Activated CD4-positive, CD25-positive, alpha-beta regulatory T cell (primary cell): Measurements from ENCODE around the gene TFDP2.
"Not testable (repeated sequence)": the region's sequence is repeated elsewhere in the genome, so short reads cannot be mapped to it uniquely, and the experiment has no call there.

ENCODE experiments used
- DNase-seq, 4 experiments: peaks; one replicate each; lab custom pipeline; 2025; lab: John Stamatoyannopoulos, UW

Gene TFDP2

DNA sequence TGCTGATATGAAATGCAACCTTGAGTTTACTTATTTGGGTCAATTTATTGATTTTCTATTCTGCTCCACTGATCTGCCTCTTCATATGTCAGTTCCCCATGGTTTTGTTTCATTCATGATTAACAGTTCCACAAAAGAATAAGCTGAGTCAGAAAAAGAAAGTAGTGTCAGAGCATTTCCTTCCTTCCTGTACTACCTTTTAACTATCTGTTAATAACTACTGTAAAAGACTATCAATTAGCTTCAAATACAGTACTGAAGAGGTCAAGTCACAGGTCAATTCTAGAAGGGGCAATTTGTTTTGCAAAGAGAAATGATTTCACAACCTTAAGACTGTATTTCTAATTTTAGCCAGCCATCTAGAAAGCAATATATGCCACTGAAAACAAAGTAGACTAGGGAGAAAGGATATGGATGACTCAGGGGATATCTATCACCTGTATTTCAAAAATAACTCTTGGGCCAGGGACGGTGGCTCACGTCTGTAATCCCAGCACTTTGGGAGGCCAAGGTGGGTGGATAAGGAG, 129.5 kb downstream of the TFDP2 start:
- DNase-seq, result no peak

DNA sequence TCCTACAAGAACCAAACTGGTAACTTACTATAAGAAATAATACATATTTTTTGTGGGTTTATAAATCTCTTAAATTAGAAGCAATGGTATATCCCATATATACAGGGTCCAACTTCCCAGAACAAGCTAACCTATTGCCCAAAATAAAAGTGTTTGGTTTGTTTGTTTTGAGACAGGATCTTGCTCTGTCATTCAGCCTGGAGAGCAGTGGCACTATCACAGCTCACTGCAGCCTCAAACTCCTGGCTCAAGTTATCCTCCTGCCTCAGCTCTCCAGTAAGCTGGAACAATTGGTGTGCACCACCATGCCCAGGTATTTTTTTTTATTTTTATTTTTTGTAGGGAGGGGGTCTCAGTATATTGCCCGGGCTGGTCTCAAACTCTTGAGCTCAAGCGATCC, 135.4 kb downstream of the TFDP2 start:
- DNase-seq, result no peak

DNA sequence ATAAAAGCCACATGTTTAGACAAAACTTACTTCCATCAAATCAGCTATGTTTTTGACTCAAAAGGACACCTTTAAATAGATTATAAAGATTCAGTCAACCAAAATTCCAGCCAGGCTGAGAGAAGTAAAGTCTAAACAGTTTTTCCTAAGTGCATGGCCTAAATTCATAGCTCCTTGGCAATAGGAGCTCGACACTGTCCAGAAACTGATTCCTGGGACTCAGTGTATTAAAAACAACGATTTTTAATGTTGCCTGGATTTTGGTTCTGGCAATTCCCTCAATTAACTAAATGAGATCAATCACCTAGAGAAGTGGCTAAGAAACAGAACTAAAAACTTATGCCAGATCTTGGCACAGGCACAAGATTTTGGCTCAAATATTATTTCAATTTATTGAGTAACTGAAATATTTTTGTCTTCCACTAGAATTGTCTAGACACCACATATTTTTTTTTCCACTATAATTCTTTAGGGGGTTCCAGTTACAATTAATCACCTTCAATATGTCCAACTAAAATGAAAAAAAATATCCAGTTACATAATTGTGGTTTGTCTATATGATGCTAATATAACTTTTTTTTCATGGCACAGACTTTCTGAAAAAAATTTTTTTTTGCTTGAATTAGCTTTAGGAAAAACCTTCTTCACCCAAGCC, 135.9 kb downstream of the TFDP2 start:
- no peak for DNase-seq

DNA sequence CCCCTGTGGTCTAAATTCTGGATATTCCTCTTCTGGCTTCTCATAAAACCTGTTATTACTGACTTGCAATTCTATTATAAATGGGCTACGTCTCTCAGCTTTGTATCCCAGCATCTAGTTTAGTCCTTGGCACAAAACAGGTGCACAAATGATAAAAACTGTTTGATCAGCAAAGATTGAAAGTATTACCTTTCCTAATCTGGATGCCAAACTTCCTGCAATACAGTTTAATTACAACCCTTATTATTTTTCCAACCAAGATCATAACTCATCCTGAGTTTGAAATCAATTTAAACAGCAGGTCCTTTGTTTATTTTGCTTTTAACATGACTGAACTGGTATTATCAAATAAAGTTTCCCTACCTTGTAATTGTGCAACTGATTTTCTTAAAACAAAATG, 140.3 kb downstream of the TFDP2 start:
- no peak for DNase-seq

GRCh38 chr3:142007710-142008399, 141.5 kb downstream of the TFDP2 start:
- no peak for DNase-seq

DNA sequence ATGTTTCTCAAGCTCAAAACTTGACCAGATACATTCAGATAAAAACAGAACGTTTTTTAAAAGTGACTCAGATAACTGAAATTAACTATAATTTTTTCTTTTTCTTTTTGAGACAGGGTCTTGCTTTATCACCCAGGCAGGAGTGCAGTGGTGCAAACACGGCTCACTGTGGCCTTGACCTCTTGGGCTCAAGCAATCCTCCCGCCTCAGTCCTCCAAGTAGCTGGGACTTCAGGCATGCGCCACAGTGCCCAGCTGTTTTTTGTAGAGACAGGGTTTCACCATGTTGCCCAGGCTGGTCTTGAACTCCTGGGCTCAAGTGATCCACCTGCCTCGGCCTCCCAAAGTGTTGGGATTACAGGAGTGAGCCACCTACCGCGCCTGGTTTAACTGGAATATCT, 144.4 kb downstream of the TFDP2 start:
- not testable (repeated sequence) for DNase-seq

DNA sequence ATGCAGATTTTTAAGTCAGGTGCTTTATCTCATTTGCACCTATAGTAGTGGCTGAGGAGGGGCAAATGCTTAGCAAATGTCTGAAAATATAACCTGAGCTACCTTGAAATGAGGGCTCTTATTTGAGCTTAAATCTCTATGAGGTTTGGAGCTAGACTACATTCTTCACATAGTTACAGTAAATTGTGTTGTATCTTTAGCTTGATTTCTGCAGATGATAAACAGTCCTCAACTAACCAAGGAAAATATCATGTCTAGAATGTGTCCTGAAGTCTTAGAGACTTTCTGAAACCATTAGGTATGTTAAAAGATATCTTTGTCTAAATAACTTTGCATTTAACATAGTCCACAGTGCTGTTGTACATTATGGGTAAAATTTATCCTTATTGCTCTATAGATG, 145.3 kb downstream of the TFDP2 start:
- DNase-seq, result no peak

DNA sequence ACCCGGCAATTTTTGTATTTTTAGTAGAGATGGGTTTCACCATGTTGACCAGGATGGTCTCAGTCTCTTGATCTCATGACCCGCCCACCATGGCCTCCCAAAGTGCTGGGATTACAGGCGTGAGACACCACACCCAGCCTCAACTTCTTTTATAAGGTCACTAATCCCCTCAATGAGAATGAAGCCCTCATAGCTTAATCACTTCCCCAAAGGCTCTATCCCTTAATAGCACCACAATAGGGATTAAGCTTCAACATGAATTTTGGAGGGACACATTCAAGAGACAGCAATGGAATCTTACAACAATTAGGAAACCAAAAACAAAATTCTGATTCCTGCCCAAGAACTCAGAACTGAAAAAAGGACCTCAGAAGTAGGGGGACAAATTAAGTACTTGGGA, 146.1 kb downstream of the TFDP2 start:
- no peak for DNase-seq

- no peak for DNase-seq
Observed at GRCh38 chr3:142000325-142000870, 148.9 kb downstream of the TFDP2 start.

GRCh38 chr3:141998669-141999290, 150.6 kb downstream of the TFDP2 start:
- DNase-seq, result no peak

DNA sequence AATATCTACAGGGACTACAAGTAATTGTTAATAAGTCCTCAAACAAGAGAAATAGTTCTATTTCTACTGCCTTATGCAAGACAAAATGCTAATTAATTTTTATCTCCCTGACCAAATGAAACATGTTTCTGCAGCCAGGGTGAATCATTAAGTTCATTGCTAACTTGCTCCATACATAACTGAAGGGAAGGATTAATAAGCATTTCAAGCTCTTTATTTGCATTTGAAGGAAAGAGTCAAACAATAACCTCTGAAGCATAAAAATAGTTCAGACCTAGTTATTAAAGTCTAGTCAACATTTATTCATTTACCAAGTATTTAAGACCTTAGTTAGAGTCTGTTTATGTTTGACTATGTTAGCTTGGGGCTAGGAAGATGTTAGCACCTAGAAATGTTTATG, 152.9 kb downstream of the TFDP2 start:
- DNase-seq, result no peak

- DNase-seq, result no peak
Observed at GRCh38 chr3:141994856-141995255, 154.5 kb downstream of the TFDP2 start.

DNA sequence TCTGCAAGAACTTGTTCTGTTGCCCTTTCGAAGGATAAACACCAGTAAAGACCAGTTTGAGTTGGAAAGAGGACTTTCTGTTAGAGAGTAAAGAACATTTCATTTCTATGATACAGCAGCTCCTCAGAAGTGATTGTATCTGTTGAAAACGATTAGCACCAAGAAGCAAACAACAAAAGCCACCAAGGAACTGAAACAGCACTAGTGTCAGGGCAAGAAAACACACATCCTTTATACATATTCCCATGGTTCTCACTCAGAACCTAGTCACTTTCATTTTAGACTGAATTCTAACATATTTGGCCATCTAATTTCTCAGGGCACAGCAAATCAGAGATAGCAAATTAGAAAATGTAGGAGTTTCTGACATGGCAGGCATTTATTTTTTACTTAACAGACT, 156.8 kb downstream of the TFDP2 start:
- no peak for DNase-seq

DNA sequence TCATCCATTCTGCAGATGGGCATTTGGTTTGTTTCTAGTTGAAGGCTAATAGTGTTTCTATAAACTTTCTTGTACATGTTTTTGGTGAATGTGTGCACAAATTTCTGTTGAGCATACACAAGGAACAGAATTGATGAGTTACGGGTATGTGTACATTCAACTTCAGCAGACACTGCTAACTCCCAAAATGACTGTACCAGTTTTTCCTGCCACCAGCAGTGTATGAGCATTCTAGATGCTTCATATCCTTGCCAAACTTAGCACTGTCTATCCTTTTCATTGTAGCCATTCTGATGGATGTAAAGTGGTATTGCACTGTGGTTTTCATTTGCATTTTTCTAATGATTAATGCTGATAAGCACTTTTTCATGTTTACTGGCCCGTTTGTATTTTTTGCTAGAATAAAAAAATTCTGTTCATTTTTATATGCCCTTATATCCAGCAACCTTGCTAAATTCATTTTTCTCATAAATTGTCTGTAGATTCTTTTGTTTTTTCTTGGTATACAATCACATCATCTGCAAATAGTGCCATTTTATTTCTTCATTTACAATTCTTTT, 162.7 kb downstream of the TFDP2 start:
- no peak for DNase-seq

- no peak for DNase-seq
Observed at GRCh38 chr3:141981084-141981483, 168.3 kb downstream of the TFDP2 start.

GRCh38 chr3:141979050-141979671, 170.2 kb downstream of the TFDP2 start:
- no peak for DNase-seq

DNA sequence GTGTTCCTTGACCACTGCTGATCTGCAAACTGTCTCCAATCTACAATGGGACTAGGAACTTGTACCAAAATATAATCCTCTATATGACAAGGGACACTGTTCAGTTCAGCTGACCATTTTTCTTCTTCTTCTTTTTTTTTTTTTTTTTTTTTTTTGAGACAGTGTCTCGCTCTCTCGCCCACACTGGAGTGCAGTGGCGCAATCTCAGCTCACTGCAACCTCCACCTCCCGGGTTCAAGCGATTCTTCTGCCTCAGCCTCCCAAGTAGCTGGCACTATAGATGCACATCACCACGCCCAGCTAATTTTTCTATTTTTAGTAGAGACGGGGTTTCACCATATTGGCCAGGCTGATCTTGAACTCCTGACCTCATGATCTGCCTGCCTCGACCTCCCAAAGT, 174.6 kb downstream of the TFDP2 start:
- not testable (repeated sequence) for DNase-seq

DNA sequence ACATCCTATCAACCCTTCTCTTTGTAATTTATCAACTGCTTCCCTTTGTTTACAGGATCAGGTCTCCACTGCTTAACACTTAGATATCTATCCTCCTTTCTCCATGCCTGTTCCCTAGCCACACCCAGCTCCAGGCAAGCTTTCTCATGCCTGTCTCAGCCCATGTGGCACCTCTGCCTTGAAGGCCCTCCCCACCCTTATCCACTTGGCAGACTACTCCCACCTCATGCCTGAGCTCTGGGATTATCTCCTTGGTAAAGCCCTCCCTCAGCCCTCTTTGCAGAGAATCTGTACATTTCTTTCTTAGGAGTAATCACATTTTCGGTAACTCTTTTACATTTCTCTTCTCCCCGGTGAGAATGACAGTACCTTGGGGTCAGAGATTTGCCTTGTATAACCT, 176.9 kb downstream of the TFDP2 start:
- no peak for DNase-seq

DNA sequence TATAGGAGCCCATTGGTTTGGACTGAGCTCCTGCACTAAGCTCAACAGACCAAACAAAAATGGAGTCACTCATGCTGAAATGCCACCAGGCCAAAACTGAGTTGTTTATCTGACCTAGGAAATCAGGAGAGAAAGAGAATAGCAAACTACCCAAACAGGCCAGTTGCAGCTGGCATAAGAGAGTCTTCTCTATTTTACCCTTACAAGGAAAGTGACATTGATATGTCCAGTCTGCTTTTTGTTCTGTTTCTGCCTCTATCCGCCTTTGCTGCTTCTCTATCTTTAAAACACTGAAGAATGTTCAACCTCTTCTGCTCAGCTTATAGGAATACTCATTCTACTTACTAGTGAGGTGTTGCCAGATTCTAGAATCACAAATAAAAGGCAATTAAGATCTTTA, 177.8 kb downstream of the TFDP2 start:
- no peak for DNase-seq

- DNase-seq, result no peak
Observed at GRCh38 chr3:141969711-141970110, 179.6 kb downstream of the TFDP2 start.

- DNase-seq, result no peak
Observed at GRCh38 chr3:141965471-141965870, 183.9 kb downstream of the TFDP2 start.

DNA sequence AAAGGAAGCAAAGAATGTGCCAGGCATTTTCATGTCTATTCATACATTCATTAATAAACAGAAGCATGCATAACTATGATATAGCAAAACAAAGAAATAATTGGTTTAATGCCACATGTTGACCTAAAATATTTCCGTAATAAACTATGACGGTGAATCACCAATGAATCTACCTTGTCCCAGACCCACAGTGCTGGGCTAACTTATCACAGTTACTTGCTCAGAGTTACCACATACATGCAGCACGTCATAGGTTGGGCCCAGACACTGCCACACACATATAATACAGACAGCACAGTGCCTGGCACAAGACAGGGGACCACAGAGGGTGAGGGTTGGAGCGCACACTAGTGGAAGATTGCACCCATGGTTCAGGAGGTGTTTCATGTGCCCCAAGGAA, 186.0 kb downstream of the TFDP2 start:
- DNase-seq, result no peak
